A673 (cell line): ENCODE data around the gene TIMP4. TPM values are rescaled to one million over a fixed set of nuclear protein-coding genes. Genes with fewer than 3 reads are reported as not detected.

Source experiments
- BruUV-seq: library from RNA; stranded (reverse); fragments of 400-500 nt; replicated peaks from 2 replicates; lab custom pipeline; 2021; lab: Mats Ljungman, UMichigan
- CTCF ChIA-PET: fragments of 300-600 bp; sonication (Branson Sonifier 250); formaldehyde crosslinking; loops from one replicate; lab custom pipeline; 2022; ENCODE audit warnings: antibody characterized with exemption; lab: Charles Lee
- POLR2A ChIA-PET: fragments of 300-600 bp; sonication (Branson Sonifier 250); formaldehyde crosslinking; loops from one replicate; lab custom pipeline; 2022; ENCODE audit warnings: antibody characterized with exemption; ENCODE audit not compliant: low non-redundant PET; lab: Charles Lee
- DNase-seq: peaks from one replicate; pipeline ENCODE4 v3.0.0-alpha.2; 2015; ENCODE audit warnings: low spot score
- H3K27ac ChIP-seq: fragments of 200-600 bp; sonication (generic); 2 replicates; pipeline ENCODE4 v1.5.1; 2016; ENCODE audit warnings: mixed run types, low read depth, mild to moderate bottlenecking, mixed read lengths, antibody characterized with exemption, low read length; ENCODE audit not compliant: poor library complexity, severe bottlenecking
- H3K27me3 ChIP-seq: fragments of 200-600 bp; sonication (generic); replicated peaks from 2 replicates; pipeline ENCODE4 v1.6.1; 2017; ENCODE audit warnings: mixed run types, low read depth, mild to moderate bottlenecking, mixed read lengths, antibody characterized with exemption, low read length; ENCODE audit not compliant: insufficient read depth, poor library complexity
- H3K36me3 ChIP-seq: fragments of 200-600 bp; sonication (generic); 2 replicates; pipeline ENCODE4 v1.6.1; 2016; ENCODE audit warnings: mixed run types, mild to moderate bottlenecking, mixed read lengths, antibody characterized with exemption, low read length; ENCODE audit not compliant: insufficient read depth, poor library complexity, severe bottlenecking
- H3K4me1 ChIP-seq: fragments of 200-600 bp; sonication (generic); 2 replicates; pipeline ENCODE4 v1.6.1; 2017; ENCODE audit warnings: mixed run types, mild to moderate bottlenecking, mixed read lengths, antibody characterized with exemption, low read length; ENCODE audit not compliant: insufficient read depth, poor library complexity, severe bottlenecking
- H3K4me3 ChIP-seq: fragments of 200-600 bp; sonication (generic); 2 replicates; pipeline ENCODE4 v1.5.1; 2016; ENCODE audit warnings: low read depth, mixed run types, mild to moderate bottlenecking, mixed read lengths, low read length; ENCODE audit not compliant: poor library complexity, severe bottlenecking
- H3K9me3 ChIP-seq: fragments of 200-600 bp; sonication (generic); 2 replicates; pipeline ENCODE4 v1.6.1; 2016; ENCODE audit warnings: mixed run types, low read depth, mild to moderate bottlenecking, mixed read lengths, antibody characterized with exemption, low read length; ENCODE audit not compliant: poor library complexity, severe bottlenecking
- CTCF ChIP-seq: fragments of 300-800, 200-600 bp; sonication (generic); conservative IDR thresholded peaks from 2 replicates; pipeline ENCODE4 v1.5.1; 2017; ENCODE audit warnings: low read depth, mild to moderate bottlenecking, antibody characterized with exemption, low read length, moderate library complexity, mixed read lengths
- EZH2 ChIP-seq: fragments of 200-600 bp; sonication (generic); IDR thresholded peaks from 2 replicates; pipeline ENCODE4 v1.6.1; 2017; ENCODE audit warnings: borderline replicate concordance, low read depth, mild to moderate bottlenecking, mixed read lengths, antibody characterized with exemption, low read length; ENCODE audit not compliant: poor library complexity, severe bottlenecking
- intact Hi-C: fragments of 100-400 bp; cut with micrococcal nuclease; formaldehyde crosslinking; loops from one replicate; pipeline ENCODE4 v1.10.0; 2022; ENCODE audit not compliant: unreplicated experiment
- total RNA-seq: library from RNA; stranded (reverse); gene quantifications from 2 replicates; pipeline ENCODE4 v1.2.3, GENCODE V29; 2021

The TIMP4 gene
- total RNA-seq, 1 experiment from 2014 or later, result 13.3 TPM

GRCh38 chr3:12114251-12114650, 44.5 kb downstream of the TIMP4 start:
- CTCF ChIA-PET, result no interaction called here

GRCh38 chr3:12107071-12107713, 51.5 kb downstream of the TIMP4 start:
- intact Hi-C loops, result no loop called here
- no peak for TF ChIP-seq EZH2
- no peak for TF ChIP-seq CTCF
- Histone ChIP-seq H3K27ac (no peak overlapping the region), H3K36me3 (no peaks in the 10 kb centered on the region), H3K9me3 (no peaks in the 10 kb centered on the region), H3K4me1 (no peaks in the 10 kb centered on the region), H3K27me3 (peaks cover 17% of the 10 kb centered on the region), H3K4me3 (no peak overlapping the region)
- CTCF ChIA-PET, result no interaction called here
- BruUV-seq, result no TSS peak
- POLR2A ChIA-PET, result no interaction called here
- DNase-seq, result no peak

More at GRCh38 chr3:12114251-12114650, 44.5 kb downstream of the TIMP4 start:
- no peaks in the 10 kb centered on the region for H3K36me3 ChIP-seq
- no TSS peak for BruUV-seq
- TF ChIP-seq CTCF (no peak), EZH2 (no peak)
- no peaks in the 10 kb centered on the region for H3K4me1 ChIP-seq
- no peak for DNase-seq
- H3K9me3 ChIP-seq, result no peaks in the 10 kb centered on the region
- peaks cover 43% of the 10 kb centered on the region for H3K27me3 ChIP-seq
- POLR2A ChIA-PET, result no interaction called here
- no peak overlapping the region for H3K4me3 ChIP-seq
- no peak overlapping the region for H3K27ac ChIP-seq
- intact Hi-C loops, result no loop called here

Other genes with a start within 250 kb of the TIMP4 start
- gene SYN2, start 154.5 kb downstream of the TIMP4 start, total RNA-seq, result 0.59 and 0.62 TPM in 2 replicates
- 0.61 and 0.62 TPM in 2 replicates for gene PPARG, start 130.2 kb upstream of the TIMP4 start, total RNA-seq